Smooth muscle cell (in vitro differentiated cells): Measurements from ENCODE around the gene TEN1. TPM values are rescaled to one million over a fixed set of nuclear protein-coding genes. Genes with fewer than 3 reads are reported as not detected.

Experiments
- DNase-seq: peaks from one replicate; lab custom pipeline; 2025; ENCODE audit not compliant: unreplicated experiment; lab: John Stamatoyannopoulos, UW
- H2AFZ ChIP-seq: fragments of 200-600 bp; sonication (generic); 2 replicates; pipeline ENCODE4 v1.6.0; 2016; ENCODE audit warnings: antibody characterized with exemption, low read depth, mild to moderate bottlenecking
- H3F3A ChIP-seq: fragments of 200-600 bp; sonication (generic); 2 replicates; pipeline ENCODE4 v1.6.0; 2017; ENCODE audit warnings: antibody characterized with exemption, low read depth
- H3K27ac ChIP-seq: fragments of 200-600 bp; sonication (generic); 2 replicates; pipeline ENCODE4 v1.5.1; 2016; ENCODE audit warnings: low read depth, mild to moderate bottlenecking
- H3K27me3 ChIP-seq: fragments of 200-600 bp; sonication (generic); 2 replicates; pipeline ENCODE4 v1.6.1; 2016; ENCODE audit warnings: low read depth, mild to moderate bottlenecking
- H3K36me3 ChIP-seq: fragments of 200-600 bp; sonication (generic); 2 replicates; pipeline ENCODE4 v1.5.1; 2016; ENCODE audit warnings: low read depth
- H3K4me1 ChIP-seq: fragments of 200-600 bp; sonication (generic); 2 replicates; pipeline ENCODE4 v1.5.1; 2016; ENCODE audit warnings: low read depth
- H3K4me2 ChIP-seq: fragments of 200-600 bp; sonication (generic); 2 replicates; pipeline ENCODE4 v1.6.0; 2016; ENCODE audit warnings: mild to moderate bottlenecking
- H3K4me3 ChIP-seq: fragments of 200-600 bp; sonication (generic); 2 replicates; pipeline ENCODE4 v1.5.1; 2016; ENCODE audit warnings: mild to moderate bottlenecking
- H3K79me2 ChIP-seq: fragments of 200-600 bp; sonication (generic); 2 replicates; pipeline ENCODE4 v1.6.0; 2016; ENCODE audit warnings: low read depth, mild to moderate bottlenecking
- H3K9ac ChIP-seq: fragments of 200-600 bp; sonication (generic); 2 replicates; pipeline ENCODE4 v1.6.0; 2016; ENCODE audit warnings: low read depth
- H3K9me3 ChIP-seq: fragments of 200-600 bp; sonication (generic); replicated peaks from 2 replicates; pipeline ENCODE4 v1.5.1; 2016; ENCODE audit warnings: low read depth
- H4K20me1 ChIP-seq: fragments of 200-600 bp; sonication (generic); 2 replicates; pipeline ENCODE4 v1.6.0; 2016; ENCODE audit warnings: low read depth
- CTCF ChIP-seq: fragments of 200-600 bp; sonication (generic); IDR thresholded peaks from 2 replicates; pipeline ENCODE4 v1.5.1; 2017; ENCODE audit warnings: borderline replicate concordance, mild to moderate bottlenecking, antibody characterized with exemption; ENCODE audit not compliant: insufficient read depth, poor library complexity, severe bottlenecking
- WGBS: methylation state at CpG from one replicate; pipeline ENCODE4 v1.1.7; 2016; ENCODE audit warnings: low lambda C conversion rate; 5-methylcytosine and 5-hydroxymethylcytosine counted together
- polyA plus RNA-seq: library from polyadenylated mRNA; unstranded; fragments of >200 nt; fragmentation: Nextera tagmentation; extraction: Ambion mirVana; gene quantifications from 2 replicates; pipeline ENCODE4 v1.2.1, GENCODE V29; 2016
- total RNA-seq: library from RNA; depleted of rRNA; stranded (reverse); fragments of >200 nt; gene quantifications from 2 replicates; pipeline ENCODE4 v1.2.3, GENCODE V29; 2014

The TEN1 gene
- total and polyA plus RNA-seq, 2 experiments from 2014 or later: 15.5 to 19.2 TPM

GRCh38 chr17:76033139-76033538 lies 54.1 kb downstream of the TEN1 start:
- no peaks in the 10 kb centered on the region for H3F3A ChIP-seq

GRCh38 chr17:76034428-76035350 lies 55.6 kb downstream of the TEN1 start:
- WGBS: 95% methylated on average over 13 of the region's 13 CpGs
- Histone ChIP-seq H3K4me2 (no peak overlapping the region), H3K9ac (no peak overlapping the region), H3K36me3 (peaks cover 3% of the 10 kb centered on the region), H3K9me3 (no peaks in the 10 kb centered on the region), H4K20me1 (no peaks in the 10 kb centered on the region), H3K4me3 (no peak overlapping the region), H3K4me1 (peaks cover 12% of the 10 kb centered on the region), H2AFZ (no peak overlapping the region), H3F3A (peaks cover 4% of the 10 kb centered on the region), H3K27ac (no peak overlapping the region), H3K27me3 (no peaks in the 10 kb centered on the region), H3K79me2 (no peaks in the 10 kb centered on the region)
- TF ChIP-seq CTCF: no peak
- no peak for DNase-seq

More at GRCh38 chr17:76033139-76033538, 54.1 kb downstream of the TEN1 start:
- Histone ChIP-seq H3K9me3 (no peaks in the 10 kb centered on the region), H3K4me2 (no peak overlapping the region), H3K36me3 (no peaks in the 10 kb centered on the region), H3K9ac (no peak overlapping the region), H2AFZ (no peak overlapping the region), H4K20me1 (no peaks in the 10 kb centered on the region), H3K4me3 (no peak overlapping the region), H3K79me2 (no peaks in the 10 kb centered on the region), H3K27ac (no peak overlapping the region), H3K27me3 (no peaks in the 10 kb centered on the region), H3K4me1 (peaks cover 14% of the 10 kb centered on the region)
- WGBS: 96% methylated on average over 6 of the region's 6 CpGs
- no peak for DNase-seq
- TF ChIP-seq CTCF: no peak

GRCh38 chr17:76036497-76037261 lies 57.6 kb downstream of the TEN1 start:
- H3K9ac ChIP-seq: no peak overlapping the region
- H3F3A ChIP-seq: peaks cover 4% of the 10 kb centered on the region
- no peaks in the 10 kb centered on the region for H3K9me3 ChIP-seq
- H3K27me3 ChIP-seq: no peaks in the 10 kb centered on the region
- peaks cover 3% of the 10 kb centered on the region for H3K36me3 ChIP-seq
- 80% methylated on average over 21 of the region's 22 CpGs for WGBS
- H4K20me1 ChIP-seq: peaks cover 13% of the 10 kb centered on the region
- no peaks in the 10 kb centered on the region for H3K79me2 ChIP-seq
- no peak overlapping the region for H2AFZ ChIP-seq
- no peak for DNase-seq
- no peak overlapping the region for H3K4me2 ChIP-seq
- no peak overlapping the region for H3K4me3 ChIP-seq
- peaks cover 11% of the 10 kb centered on the region for H3K4me1 ChIP-seq
- TF ChIP-seq CTCF: no peak
- H3K27ac ChIP-seq: no peak overlapping the region
